Occipital lobe (tissue), 2 donors: ENCODE data around the gene ZFAND2B. TPM values are rescaled to one million over a fixed set of nuclear protein-coding genes. Genes with fewer than 3 reads are reported as not detected.

ENCODE experiments used
- DNase-seq: peaks from one replicate; lab custom pipeline; 2025; lab: John Stamatoyannopoulos, UW
- total RNA-seq: library from RNA; depleted of rRNA; stranded (reverse); fragments of >200 nt; gene quantifications from one replicate; pipeline ENCODE4 v1.2.3, GENCODE V29; 2014

The ZFAND2B gene
- 14.5 TPM for total RNA-seq

GRCh38 chr2:219206328-219207133 is at the start of gene ZFAND2B:
Gene ZFAND2B (plus strand): TSS chr2:219206782. CDS start chr2:219206988, 206 bp downstream.
- DNase-seq, result peak; percentile 91

- DNase-seq, result no peak
Observed at GRCh38 chr2:219157396-219157795, 49.2 kb upstream of the ZFAND2B start.

- no peak for DNase-seq
Observed at GRCh38 chr2:219158025-219158424, 48.6 kb upstream of the ZFAND2B start.

GRCh38 chr2:219158586-219158985 is 48.0 kb upstream of the ZFAND2B start:
- no peak for DNase-seq

GRCh38 chr2:219159771-219160185 is 46.8 kb upstream of the ZFAND2B start:
- no peak for DNase-seq

GRCh38 chr2:219160186-219161017 is 46.2 kb upstream of the ZFAND2B start, which contains the start of gene NHEJ1:
Gene NHEJ1 (minus strand): TSS chr2:219160815. CDS start chr2:219158362, 2,453 bp downstream.
- peak; percentile 91 for DNase-seq

GRCh38 chr2:219161097-219161496 is 45.5 kb upstream of the ZFAND2B start:
- DNase-seq, result no peak

GRCh38 chr2:219163156-219163555 is 43.4 kb upstream of the ZFAND2B start:
- DNase-seq, result no peak

- no peak for DNase-seq
Observed at GRCh38 chr2:219165058-219165911, 41.3 kb upstream of the ZFAND2B start.

GRCh38 chr2:219167997-219168396 is 38.6 kb upstream of the ZFAND2B start:
- no peak for DNase-seq

GRCh38 chr2:219168526-219168925 is 38.1 kb upstream of the ZFAND2B start:
- no peak for DNase-seq

GRCh38 chr2:219168932-219169331 is 37.6 kb upstream of the ZFAND2B start:
- DNase-seq, result no peak

- DNase-seq, result no peak
Observed at GRCh38 chr2:219169930-219170654, 36.5 kb upstream of the ZFAND2B start, which contains the start of gene SLC23A3. Gene SLC23A3 (minus strand): TSS chr2:219170029. CDS start chr2:219169984, 45 bp downstream.

- DNase-seq, result no peak
Observed at GRCh38 chr2:219171231-219171651, 35.3 kb upstream of the ZFAND2B start.

GRCh38 chr2:219172231-219173154 is 34.1 kb upstream of the ZFAND2B start:
- DNase-seq, result no peak

- no peak for DNase-seq
Observed at GRCh38 chr2:219173176-219173575, 33.4 kb upstream of the ZFAND2B start.

GRCh38 chr2:219174146-219174545 is 32.4 kb upstream of the ZFAND2B start:
- no peak for DNase-seq

GRCh38 chr2:219174801-219175200 is 31.8 kb upstream of the ZFAND2B start:
- DNase-seq, result no peak

- no peak for DNase-seq
Observed at GRCh38 chr2:219175486-219175885, 31.1 kb upstream of the ZFAND2B start.
